H1 (cell line): ENCODE results near the gene CHCHD6. TPM values are rescaled to one million over a fixed set of nuclear protein-coding genes. Genes with fewer than 3 reads are reported as not detected.

Source experiments
- CTCF ChIA-PET: fragments of 300-600 bp; sonication (Branson Sonifier 250); formaldehyde crosslinking; loops from one replicate; lab custom pipeline; 2021; ENCODE audit not compliant: partially characterized antibody; lab: Charles Lee
- POLR2A ChIA-PET: fragments of 300-600 bp; sonication (Branson Sonifier 250); formaldehyde crosslinking; loops from one replicate; lab custom pipeline; 2021; ENCODE audit warnings: inconsistent platforms; ENCODE audit not compliant: partially characterized antibody; lab: Charles Lee
- DNase-seq, 2 experiments: peaks; one replicate each; pipeline versions ENCODE4 v3.0.0 to v3.0.0-alpha.2; 2010 to 2022; ENCODE audit warnings: low spot score in 2 of 2, low read depth in 1 of 2, mixed read lengths in 1 of 2
- FAIRE-seq: peaks from 2 replicates; lab custom pipeline; 2011; peaks lifted over from hg19 to GRCh38; lab: Jason Lieb, UNC
- H2AFZ ChIP-seq: 2 replicates; pipeline ENCODE4 v1.8.1; 2012; ENCODE audit warnings: low read length, inconsistent platforms
- H2AK5ac ChIP-seq: 2 replicates; pipeline ENCODE4 v1.6.1; 2013; ENCODE audit warnings: low read depth, low read length
- H2BK120ac ChIP-seq: replicated peaks from 2 replicates; pipeline ENCODE3; 2013; ENCODE audit warnings: low read depth, low read length, inconsistent platforms
- H2BK12ac ChIP-seq: 2 replicates; pipeline ENCODE4 v1.6.1; 2013; ENCODE audit warnings: low read depth, low read length
- H2BK15ac ChIP-seq: 2 replicates; pipeline ENCODE4 v1.6.1; 2013; ENCODE audit warnings: low read length
- H2BK20ac ChIP-seq: 2 replicates; pipeline ENCODE4 v1.6.1; 2013; ENCODE audit warnings: low read length
- H2BK5ac ChIP-seq: 2 replicates; pipeline ENCODE4 v1.6.1; 2013; ENCODE audit warnings: low read depth, low read length
- H3K14ac ChIP-seq: 2 replicates; pipeline ENCODE4 v1.6.1; 2013; ENCODE audit warnings: inconsistent platforms; ENCODE audit not compliant: insufficient read length
- H3K18ac ChIP-seq: 2 replicates; pipeline ENCODE4 v1.6.1; 2013; ENCODE audit warnings: low read length; ENCODE audit errors: extremely low read depth
- H3K23ac ChIP-seq: 2 replicates; pipeline ENCODE4 v1.6.1; 2013; ENCODE audit warnings: inconsistent platforms; ENCODE audit not compliant: insufficient read length
- H3K23me2 ChIP-seq: 2 replicates; pipeline ENCODE4 v1.6.1; 2013; ENCODE audit warnings: low read depth, low read length
- H3K27ac ChIP-seq: 2 replicates; pipeline ENCODE4 v1.6.1; 2011; ENCODE audit warnings: low read depth, low read length, inconsistent platforms
- H3K27me3 ChIP-seq, 4 experiments: replicated peaks in 1 of 4; 1 replicate in 1 of 4; 2 replicates in 3 of 4; pipeline versions ENCODE4 v1.6.1 to v1.8.1; 2011 to 2013; ENCODE audit warnings: low read length in 3 of 4, mild to moderate bottlenecking in 3 of 4, inconsistent platforms in 2 of 4, mixed read lengths in 2 of 4, moderate library complexity in 1 of 4; ENCODE audit not compliant: control insufficient read depth in 3 of 4, insufficient read depth in 3 of 4; ENCODE audit errors: extremely low read depth in 1 of 4
- H3K36me3 ChIP-seq, 4 experiments: 2 replicates each; pipeline versions ENCODE4 v1.6.1 to v1.8.1; 2011 to 2013; ENCODE audit warnings: mild to moderate bottlenecking in 4 of 4, low read length in 3 of 4, moderate library complexity in 2 of 4, control low read depth in 1 of 4, inconsistent platforms in 1 of 4; ENCODE audit not compliant: insufficient read depth in 4 of 4, control insufficient read depth in 2 of 4
- H3K4ac ChIP-seq: replicated peaks from 2 replicates; pipeline ENCODE3; 2013; ENCODE audit warnings: low read length, low read depth, mixed read lengths, inconsistent platforms; ENCODE audit not compliant: insufficient read length
- H3K4me1 ChIP-seq, 4 experiments: replicated peaks in 1 of 4; 1 replicate in 1 of 4; 2 replicates in 3 of 4; pipeline versions ENCODE4 v1.6.1 to v1.8.1; 2011 to 2013; ENCODE audit warnings: low read length in 3 of 4, inconsistent platforms in 2 of 4, mixed read lengths in 1 of 4; ENCODE audit not compliant: insufficient read depth in 4 of 4, control insufficient read depth in 3 of 4
- H3K4me2 ChIP-seq, 2 experiments: 2 replicates each; pipeline versions ENCODE4 v1.6.1 to v1.8.1; 2011 to 2013; ENCODE audit warnings: low read depth in 2 of 2, low read length in 2 of 2, control low read depth in 1 of 2, inconsistent platforms in 1 of 2, mild to moderate bottlenecking in 1 of 2; ENCODE audit not compliant: insufficient read depth in 1 of 2
- H3K4me3 ChIP-seq, 4 experiments: fragments of 200-600, 300-600 bp in 1 of 4; sonication (generic), shearing (Covaris generic), sonication (Bioruptor Twin) in 1 of 4; 2 replicates each; pipeline versions ENCODE4 v1.5.1 to v1.8.1; 2011 to 2016; ENCODE audit warnings: low read length in 4 of 4, low read depth in 3 of 4, control low read depth in 2 of 4, inconsistent platforms in 2 of 4, mild to moderate bottlenecking in 2 of 4, mixed read lengths in 1 of 4, moderate library complexity in 1 of 4; ENCODE audit not compliant: insufficient read depth in 2 of 4; ENCODE audit errors: extremely low read depth in 1 of 4
- H3K56ac ChIP-seq: replicated peaks from 2 replicates; pipeline ENCODE3; 2013; ENCODE audit warnings: low read depth, mild to moderate bottlenecking, mixed read lengths, low read length, inconsistent platforms; ENCODE audit not compliant: insufficient read length
- H3K79me1 ChIP-seq: 2 replicates; pipeline ENCODE4 v1.6.1; 2013; ENCODE audit warnings: low read depth, low read length, control low read depth
- H3K79me2 ChIP-seq, 2 experiments: 2 replicates each; pipeline versions ENCODE4 v1.6.1 to v1.8.1; 2012 to 2013; ENCODE audit warnings: low read length in 2 of 2, mild to moderate bottlenecking in 2 of 2, inconsistent platforms in 1 of 2; ENCODE audit not compliant: insufficient read depth in 2 of 2, control insufficient read depth in 1 of 2
- H3K9ac ChIP-seq, 4 experiments: replicated peaks in 1 of 4; 1 replicate in 1 of 4; 2 replicates in 3 of 4; pipeline versions ENCODE4 v1.6.1 to v1.8.1; 2011 to 2013; ENCODE audit warnings: low read depth in 3 of 4, low read length in 3 of 4, control low read depth in 2 of 4, mild to moderate bottlenecking in 2 of 4, moderate library complexity in 2 of 4, inconsistent platforms in 1 of 4; ENCODE audit errors: extremely low read depth in 1 of 4
- H3K9me3 ChIP-seq, 2 experiments: 2 replicates each; pipeline versions ENCODE4 v1.6.1 to v1.8.1; 2012 to 2013; ENCODE audit warnings: mild to moderate bottlenecking in 2 of 2, moderate library complexity in 2 of 2, control low read depth in 1 of 2, inconsistent platforms in 1 of 2, low read depth in 1 of 2, low read length in 1 of 2, mixed read lengths in 1 of 2; ENCODE audit not compliant: insufficient read depth in 2 of 2
- H4K20me1 ChIP-seq, 2 experiments: replicated peaks in 1 of 2; 2 replicates each; pipeline versions ENCODE3 to v1.8.1; 2011 to 2013; ENCODE audit warnings: inconsistent platforms in 2 of 2, low read length in 2 of 2, mild to moderate bottlenecking in 1 of 2; ENCODE audit not compliant: insufficient read depth in 2 of 2, control insufficient read depth in 1 of 2
- H4K5ac ChIP-seq: 2 replicates; pipeline ENCODE4 v1.6.1; 2013; ENCODE audit warnings: low read length, low read depth, mixed read lengths, inconsistent platforms; ENCODE audit not compliant: insufficient read length
- H4K8ac ChIP-seq: 2 replicates; pipeline ENCODE4 v1.8.0; 2013; ENCODE audit warnings: mild to moderate bottlenecking, moderate library complexity, low read length, inconsistent platforms; ENCODE audit not compliant: insufficient read depth; ENCODE audit errors: extremely low read depth
- H4K91ac ChIP-seq: replicated peaks from 2 replicates; pipeline ENCODE3; 2013; ENCODE audit warnings: low read length, mixed read lengths, inconsistent platforms; ENCODE audit not compliant: insufficient read length
- CBX5 ChIP-seq: fragments of 300-800, 300-1000 bp; sonication (generic); IDR thresholded peaks from 2 replicates; pipeline ENCODE4 v1.7.1; 2016; ENCODE audit warnings: antibody characterized with exemption, low read length, low read depth
- CEBPB ChIP-seq: IDR thresholded peaks from 2 replicates; pipeline ENCODE4 v1.6.1; 2012; ENCODE audit warnings: low read depth, low read length
- CHD1 ChIP-seq: IDR thresholded peaks from 2 replicates; pipeline ENCODE4 v1.6.1; 2012; ENCODE audit warnings: low read depth, low read length, improper control_type of control experiment
- MAFK ChIP-seq: IDR thresholded peaks from 2 replicates; pipeline ENCODE4 v1.6.1; 2012; ENCODE audit warnings: low read depth, mild to moderate bottlenecking, improper control_type of control experiment, low read length
- NANOG ChIP-seq: IDR thresholded peaks from 2 replicates; pipeline ENCODE4 v1.6.1; 2011; ENCODE audit warnings: low read length, low read depth, mild to moderate bottlenecking, inconsistent platforms; ENCODE audit not compliant: insufficient read depth, poor library complexity, severe bottlenecking
- POLR2A ChIP-seq, 2 experiments: IDR thresholded peaks; 1 replicate in 1 of 2; 2 replicates in 1 of 2; pipeline ENCODE4 v1.6.1; 2011; ENCODE audit warnings: low read depth in 2 of 2, low read length in 2 of 2, mild to moderate bottlenecking in 2 of 2; ENCODE audit errors: control extremely low read depth in 1 of 2
- SP1 ChIP-seq: IDR thresholded peaks from 2 replicates; pipeline ENCODE4 v1.6.1; 2011; ENCODE audit warnings: low read depth, low read length
- WGBS, 2 experiments: shearing (Covaris generic) in 1 of 2; methylation state at CpG; one replicate each; pipeline versions ENCODE4 v1.1.6 to v1.1.7; 2013 to 2015; ENCODE audit warnings: low lambda C conversion rate in 2 of 2, mixed read lengths in 2 of 2, inconsistent platforms in 1 of 2, low coverage in 1 of 2, missing lambda C conversion rate in 1 of 2; ENCODE audit not compliant: insufficient replicate concordance in 2 of 2, insufficient coverage in 1 of 2, insufficient read length in 1 of 2; ENCODE audit errors: extremely low coverage in 1 of 2, missing lambda C conversion rate in 1 of 2; 5-methylcytosine and 5-hydroxymethylcytosine counted together
- polyA plus RNA-seq, 7 experiments: library from polyadenylated mRNA; depleted of rRNA in 3 of 7; stranded (reverse) in 5 of 7; unstranded in 2 of 7; fragments of >200 nt in 5 of 7; fragments of 200-250 nt in 2 of 7; gene quantifications; 1 replicate in 5 of 7; 2 replicates in 1 of 7; 4 replicates in 1 of 7; pipeline versions ENCODE4 v1.2.1 to v1.2.3, GENCODE V29; 2011 to 2013; ENCODE audit warnings: missing spikeins in 2 of 7, mixed read lengths in 2 of 7
- total RNA-seq: library from RNA; stranded (reverse); fragmentation: NEBNext Ultra II Directional; extraction: Animal tissue kit (Norgen Biotek cat#: 25700); gene quantifications from 2 replicates; pipeline ENCODE4 v1.2.1, GENCODE V29; 2021

CHCHD6 gene
- total and polyA plus RNA-seq, 2 of the 8 experiments (the other 6 are each of a cell fraction or from before 2014, with no cell fraction given) = 32.4 to 37.6 TPM

DNA sequence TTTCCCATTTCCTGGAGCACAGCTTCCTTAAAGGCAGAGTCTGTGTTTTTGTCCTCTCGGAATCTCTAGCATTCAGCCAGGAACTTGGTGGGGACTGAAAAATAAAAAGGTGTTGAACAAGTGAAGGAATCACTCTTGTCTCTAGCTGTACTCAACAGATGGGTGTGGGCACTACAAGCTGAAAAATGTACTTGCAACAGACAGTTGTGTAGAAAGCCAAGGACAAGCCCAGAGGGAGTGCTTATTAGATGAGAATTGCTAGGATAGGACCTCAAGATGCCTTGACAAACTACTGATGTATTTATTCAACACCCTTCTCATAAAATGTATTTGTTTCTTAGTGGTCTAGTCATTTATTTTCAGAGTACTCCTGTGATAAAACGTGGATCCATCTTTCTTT is 95.1 kb downstream of the CHCHD6 start:
- Histone ChIP-seq H4K8ac (no peak overlapping the region), H3K79me1 (peaks cover 3% of the 10 kb centered on the region; the same call in 1 of the 2 replicates), H2AK5ac (no peak overlapping the region), H2BK5ac (no peak overlapping the region), H3K18ac (no peak overlapping the region), H2AFZ (no peak overlapping the region), H3K27me3 (no peaks in the 10 kb centered on the region), H4K5ac (no peak overlapping the region), H2BK20ac (no peak overlapping the region), H3K14ac (no peak overlapping the region), H3K4me2 (no peak overlapping the region), H3K4me1 (no peaks in the 10 kb centered on the region; a peak in 1 of 7 replicates), H4K91ac (no peak overlapping the region), H4K20me1 (no peaks in the 10 kb centered on the region), H3K4ac (no peak overlapping the region), H2BK120ac (no peak overlapping the region), H2BK15ac (no peak overlapping the region), H3K23ac (no peak overlapping the region), H3K79me2 (no peaks in the 10 kb centered on the region), H3K36me3 (peaks cover 0 to 9% (median 0%) of the 10 kb centered on the region in 4 experiments; a peak in 3 of 8 replicates), H3K56ac (no peak overlapping the region), H3K4me3 (no peak overlapping the region), H3K23me2 (no peaks in the 10 kb centered on the region), H3K9ac (no peak overlapping the region), H3K27ac (no peak overlapping the region), H2BK12ac (no peak overlapping the region), H3K9me3 (peaks cover 19% of the 10 kb centered on the region in 2 experiments)
- DNase-seq (no peak), FAIRE-seq (no peak)
- ChIA-PET CTCF (interaction anchor here (0.9 to 1.3 kb wide), 3 partner anchors 9 to 18 kb away, joined by 3 to 5 read pairs (median 3); no protein-coding TSS in a partner anchor), POLR2A (interaction anchor here (0.8 to 1.3 kb wide), 2 partner anchors 12 to 53 kb away, joined by 3 read pairs; no protein-coding TSS in a partner anchor)
- 87% methylated on average over 2 of the region's 2 CpGs; no CpG with 5 or more reads in 1 of the 2 experiments for WGBS, 2 experiments
- TF ChIP-seq SP1 (no peak), NANOG (no peak), CEBPB (no peak), POLR2A (IDR thresholded peaks at IDR 0.05; ENCODE audit: control extremely low read depth in 1 of 2, low read depth in 2 of 2, low read length in 2 of 2) (no peak), CHD1 (no peak), MAFK (no peak), CBX5 (no peak)
